CD4-positive, alpha-beta T cell treated with Interleukin-12 subunit alpha and Interleukin-12 subunit beta, for 1 hour (primary cell): ENCODE results near the gene MMP8.

Experiments used
- DNase-seq: peaks from one replicate; pipeline ENCODE4 v3.0.0-alpha.2; 2020

Gene MMP8

DNA sequence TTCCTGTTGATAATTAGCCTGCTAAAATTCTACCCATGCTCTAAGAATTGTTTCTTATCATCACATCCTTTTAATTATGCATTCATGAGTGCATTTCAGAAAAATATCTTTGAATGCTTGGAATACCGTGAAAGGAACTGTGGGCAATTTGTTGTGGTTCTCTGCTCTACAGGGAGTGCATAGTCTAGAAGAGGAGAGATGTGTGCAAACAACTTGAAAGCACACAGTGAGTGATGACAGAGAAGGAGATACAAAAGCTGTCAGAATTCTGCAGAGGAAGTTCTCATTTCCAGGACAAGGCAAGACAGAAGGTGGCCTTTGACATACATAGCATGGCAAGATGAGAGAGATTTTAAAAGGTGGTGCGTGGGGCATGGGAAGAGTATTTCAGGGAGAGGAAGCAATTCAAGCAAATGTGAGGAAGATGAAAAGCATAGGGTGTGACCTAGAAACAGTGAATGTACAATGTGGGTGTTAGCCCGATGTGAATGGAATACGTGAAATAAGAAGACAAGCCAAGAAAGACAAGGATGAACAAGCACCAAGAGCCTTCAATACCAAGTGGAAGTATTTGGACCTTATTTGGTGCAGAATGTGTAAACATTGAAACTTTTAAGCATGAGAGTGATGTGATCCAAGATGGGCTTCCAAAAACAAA, 5.0 kb downstream of the MMP8 start:
- no peak for DNase-seq

DNA sequence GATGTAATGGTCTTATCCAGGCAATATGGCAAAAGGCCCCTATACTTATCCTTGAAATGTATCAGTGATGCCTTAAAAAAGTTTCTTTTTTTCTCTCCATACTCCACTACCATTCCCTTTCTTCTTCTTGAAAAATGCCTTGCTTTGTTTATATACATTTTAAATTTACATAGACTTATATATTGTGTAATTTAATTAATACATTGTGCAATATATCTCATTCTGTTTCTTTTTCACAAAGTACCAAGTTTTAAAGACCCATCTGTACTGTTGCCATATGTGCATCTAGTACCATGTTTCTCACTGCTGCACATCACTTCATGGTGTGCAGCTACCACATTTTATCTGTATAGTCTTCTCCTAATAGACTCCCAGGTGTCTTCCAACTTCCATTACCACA, 7.5 kb downstream of the MMP8 start:
- DNase-seq, result no peak

DNA sequence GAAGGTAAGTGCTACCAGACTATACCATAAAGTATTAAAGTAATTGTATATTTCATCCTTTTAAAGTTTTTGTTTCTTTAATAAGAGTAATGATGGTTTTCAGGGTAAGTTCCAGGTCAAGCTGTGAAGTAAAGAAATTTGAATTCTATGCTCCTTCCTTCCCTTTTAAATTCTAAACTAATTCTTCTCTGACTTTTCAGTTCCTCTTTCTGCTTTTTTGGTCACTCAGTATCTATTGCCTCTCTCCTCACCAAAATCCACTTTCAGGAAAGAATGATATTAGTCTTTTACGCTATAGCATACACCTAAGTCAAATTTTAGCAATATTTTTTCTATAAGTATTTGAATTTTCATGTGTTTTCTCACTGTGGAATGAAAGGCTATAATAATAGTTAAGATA, 8.2 kb downstream of the MMP8 start:
- no peak for DNase-seq

DNA sequence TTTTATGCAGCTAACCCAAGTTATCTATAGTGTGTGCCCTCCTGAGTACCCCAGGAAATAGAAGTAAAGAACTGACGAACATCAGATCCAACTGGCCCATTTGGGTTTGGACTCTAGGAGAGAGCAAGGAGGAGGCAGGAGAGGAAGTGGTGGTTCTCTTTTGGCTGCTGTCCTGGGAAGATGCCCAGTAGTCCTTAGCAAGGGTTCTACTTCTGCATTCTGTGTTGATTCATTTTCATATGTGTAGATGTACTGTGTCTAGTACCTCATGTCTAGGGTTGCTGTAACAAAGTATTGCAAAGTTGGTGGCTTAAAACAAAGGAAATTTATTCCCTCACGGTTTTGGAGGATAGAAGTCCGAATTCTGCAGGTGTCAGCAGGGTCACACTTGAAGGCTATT, 12.6 kb downstream of the MMP8 start:
- no peak for DNase-seq

DNA sequence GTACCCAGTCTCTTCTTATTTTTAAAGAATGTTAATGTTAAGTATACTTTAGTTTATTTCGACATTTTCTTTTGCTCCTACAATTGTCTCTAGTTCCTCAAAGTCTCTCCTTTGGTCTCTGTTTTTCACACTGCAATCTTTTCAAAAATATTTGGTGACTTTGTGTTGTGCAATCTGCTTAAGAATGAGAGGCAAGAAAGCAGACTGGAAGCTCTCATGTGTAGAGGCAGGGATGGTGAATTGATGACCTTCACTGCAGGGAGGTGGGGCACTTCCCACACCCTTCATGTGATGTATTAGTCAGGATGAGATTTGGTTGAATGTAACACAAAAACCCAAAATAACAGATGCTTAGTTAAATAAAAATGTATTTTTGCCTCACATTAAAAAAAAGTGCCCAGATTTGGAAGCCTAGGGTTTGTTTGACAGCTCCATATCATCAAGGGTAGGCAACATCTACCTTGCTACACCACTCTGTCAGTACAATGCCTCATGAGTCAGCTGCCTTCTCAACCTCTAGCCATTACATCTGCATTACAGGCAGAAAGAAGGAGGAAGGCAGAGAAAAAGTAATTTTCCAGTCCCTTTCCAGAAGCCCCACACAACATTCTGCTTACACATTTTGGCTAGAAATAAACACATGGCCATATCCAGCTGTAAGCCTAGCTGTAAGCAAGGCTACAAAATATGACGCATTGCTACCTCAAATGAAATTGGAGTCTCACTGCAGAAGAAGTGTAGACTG, 15.4 kb downstream of the MMP8 start:
- DNase-seq, result no peak

DNA sequence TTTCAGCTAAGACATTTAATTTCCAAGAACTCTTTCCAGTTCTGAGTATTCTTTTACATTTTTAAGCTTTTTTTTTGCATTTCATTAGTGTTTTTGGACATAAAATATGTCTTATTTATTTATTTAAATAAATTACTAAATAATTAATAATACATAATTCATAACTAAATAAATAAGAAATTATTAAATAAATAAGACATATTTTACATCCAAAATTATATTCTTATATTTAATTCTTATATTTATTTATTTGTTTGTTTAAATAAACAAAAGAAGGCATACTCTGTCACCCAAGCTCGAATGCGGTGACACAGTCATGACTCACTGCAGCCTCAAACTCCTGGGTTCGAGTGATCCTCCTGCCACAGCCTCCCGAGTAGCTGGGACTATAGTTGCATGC, 16.1 kb downstream of the MMP8 start:
- no peak for DNase-seq

DNA sequence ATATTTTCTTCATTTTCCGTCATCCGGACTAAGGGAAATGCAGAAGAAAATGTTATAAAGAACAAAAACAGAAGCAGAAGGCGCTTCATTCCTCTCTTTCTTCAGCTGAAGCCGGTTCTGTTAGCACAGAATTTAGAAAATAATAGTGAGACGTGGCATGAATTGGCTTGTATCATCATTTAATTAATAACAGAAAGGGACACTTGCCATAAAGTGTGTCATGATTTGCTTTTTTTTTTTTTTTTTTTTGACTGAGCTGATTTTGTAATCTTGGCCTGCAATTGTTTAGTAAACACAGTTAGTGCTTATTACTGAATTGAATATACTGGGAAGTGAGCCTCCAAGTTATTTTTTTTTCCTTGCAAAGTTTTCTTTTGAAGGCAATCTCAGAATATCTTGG, 19.1 kb downstream of the MMP8 start, which contains the start of gene MMP27:
MMP27 (minus strand) TSS at position 144 of the 400 bp plus-strand sequence; CDS start at position 89, 55 bp downstream.
- DNase-seq, result no peak

DNA sequence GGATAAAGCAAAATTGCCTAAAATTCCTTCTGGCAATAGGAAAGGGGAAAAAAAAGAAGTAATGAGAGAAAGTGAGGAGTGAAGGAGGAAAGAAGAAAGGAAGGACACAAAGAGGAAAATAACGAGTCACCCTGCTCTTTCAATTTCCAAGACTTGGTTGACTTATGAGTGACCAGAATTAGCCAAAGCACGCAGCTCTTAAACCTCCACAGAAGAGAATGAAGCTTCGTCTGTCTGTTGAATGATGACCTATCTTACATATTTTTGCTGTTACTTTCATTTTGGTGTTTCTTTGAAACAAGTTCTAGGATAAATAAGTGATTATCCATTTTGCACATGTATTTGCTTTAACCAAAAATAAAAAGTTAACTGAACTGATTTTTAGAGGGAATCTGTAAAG, 19.9 kb downstream of the MMP8 start:
- no peak for DNase-seq

DNA sequence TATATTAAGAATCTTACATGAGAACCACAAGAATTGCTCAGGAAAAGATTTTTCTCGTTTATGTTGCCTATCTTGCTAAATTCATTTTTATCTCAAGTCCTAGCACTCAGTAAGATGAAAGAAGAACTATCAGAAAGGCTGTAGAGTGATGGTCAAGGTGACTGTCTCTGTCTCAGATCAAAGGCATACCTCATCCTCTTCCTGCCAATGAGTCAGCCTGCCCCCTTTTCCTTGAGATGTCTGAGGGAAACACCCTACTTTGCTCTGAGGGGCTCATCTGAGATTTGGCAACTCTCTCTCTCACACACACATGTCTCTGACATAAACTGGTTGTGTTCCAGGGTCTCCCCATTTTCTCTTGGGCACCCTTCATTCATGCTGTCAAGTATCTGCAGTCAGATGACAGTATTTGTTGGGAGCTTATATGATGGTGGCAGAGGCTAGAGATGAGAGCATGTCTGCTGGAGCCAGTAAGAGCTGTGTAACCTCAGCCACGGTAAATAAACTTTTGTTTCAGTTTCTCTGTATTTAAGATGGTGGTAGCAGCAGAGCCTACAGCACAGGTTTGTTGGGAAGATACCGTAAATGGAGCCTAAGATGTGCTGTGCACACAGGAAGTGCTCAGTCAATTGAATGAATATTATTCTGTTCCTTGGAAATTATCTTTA, 20.8 kb downstream of the MMP8 start:
- DNase-seq, result no peak

DNA sequence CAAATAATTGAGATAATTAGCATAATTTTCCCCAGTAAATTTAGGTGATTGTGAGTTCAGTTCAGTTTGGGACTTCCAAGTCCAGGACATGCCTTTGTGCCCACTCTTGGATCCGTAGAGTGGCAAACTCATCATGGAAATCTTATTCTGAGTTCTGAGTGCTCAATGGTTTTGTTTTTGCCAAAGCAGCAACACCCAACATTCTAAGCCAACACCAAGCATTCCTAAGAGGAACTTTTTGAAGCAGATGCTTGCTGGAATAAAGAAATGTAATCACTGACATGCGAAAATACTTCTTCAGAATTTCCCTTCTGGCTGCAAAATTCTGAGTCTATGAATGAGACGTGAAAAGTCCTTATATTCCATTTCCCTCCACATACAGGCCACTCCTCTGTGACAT, 29.6 kb downstream of the MMP8 start:
- no peak for DNase-seq

DNA sequence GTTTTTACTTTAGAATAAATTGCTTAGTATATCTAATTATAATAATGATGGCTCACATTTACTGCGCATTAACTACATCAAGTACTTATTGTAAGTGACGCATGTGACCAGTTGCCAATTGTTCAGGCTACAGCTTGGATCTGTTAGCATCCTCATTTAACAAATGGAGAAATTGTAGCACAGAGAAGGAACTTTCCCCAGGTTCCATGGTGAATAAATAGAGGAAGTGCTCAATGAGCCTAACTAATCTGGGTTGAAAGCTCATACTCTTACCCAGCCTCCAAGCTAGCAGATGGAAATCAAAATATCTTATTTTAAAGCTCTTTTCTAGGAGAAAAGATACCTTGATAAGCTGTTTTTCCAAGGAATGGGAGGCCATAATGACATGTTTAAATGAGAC, 39.0 kb downstream of the MMP8 start:
- no peak for DNase-seq

DNA sequence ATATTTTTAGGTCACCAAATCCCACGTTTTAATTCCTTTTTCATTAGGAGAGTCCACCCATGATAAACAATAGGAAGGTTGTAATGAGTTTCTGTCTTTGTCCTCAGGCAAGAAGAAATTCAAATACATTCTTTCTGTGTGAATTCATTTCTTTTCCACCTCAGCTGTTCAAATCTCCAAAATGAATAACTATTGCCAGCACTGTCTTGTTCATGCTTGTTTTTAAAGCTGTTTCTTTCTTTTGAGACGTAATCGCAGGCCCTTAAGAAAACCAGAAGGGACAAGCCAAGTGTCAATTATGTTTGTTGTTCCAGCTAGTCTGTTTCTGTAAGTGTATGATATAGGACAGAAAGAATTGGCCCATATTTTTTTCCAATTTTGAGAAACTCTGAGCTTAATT, 39.4 kb downstream of the MMP8 start:
- no peak for DNase-seq

DNA sequence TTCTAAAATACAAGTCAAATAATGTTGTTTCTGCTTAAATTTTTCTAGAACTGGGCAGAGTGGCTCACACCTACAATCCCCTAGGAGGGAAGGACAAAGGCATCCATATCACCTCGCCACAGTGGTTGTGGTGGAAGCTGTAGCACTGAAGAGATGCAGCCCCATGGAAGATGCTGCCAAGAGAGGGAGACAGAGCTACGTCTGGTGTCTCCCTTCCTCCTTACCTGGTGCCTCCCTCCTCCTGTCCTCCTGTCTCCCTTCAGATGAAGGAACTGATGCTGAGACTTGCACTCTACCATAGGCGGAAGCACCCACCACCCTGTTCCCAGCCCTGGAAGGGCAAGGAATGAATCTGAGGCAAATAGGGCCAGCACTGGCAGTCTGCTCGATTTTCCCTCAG, 41.5 kb downstream of the MMP8 start:
- no peak for DNase-seq

DNA sequence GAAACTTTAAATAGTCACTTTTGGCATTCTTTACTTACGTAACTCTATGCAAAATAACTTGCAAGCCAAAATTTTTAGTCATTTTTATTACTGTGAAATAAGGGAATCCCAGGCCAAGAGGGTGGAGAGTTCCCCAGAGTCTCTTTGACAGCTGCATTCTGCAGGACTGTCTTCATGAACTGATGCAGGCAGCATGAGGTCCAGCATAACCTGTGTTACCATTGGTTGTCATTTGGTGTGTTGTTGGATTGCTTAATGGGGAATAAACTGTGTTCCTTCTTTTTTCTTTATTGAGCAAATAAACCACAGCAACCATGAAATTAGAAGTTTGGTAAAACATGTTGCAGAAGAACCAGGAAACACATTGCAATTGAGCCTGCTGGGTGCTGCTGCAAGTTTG, 43.8 kb downstream of the MMP8 start:
- no peak for DNase-seq

DNA sequence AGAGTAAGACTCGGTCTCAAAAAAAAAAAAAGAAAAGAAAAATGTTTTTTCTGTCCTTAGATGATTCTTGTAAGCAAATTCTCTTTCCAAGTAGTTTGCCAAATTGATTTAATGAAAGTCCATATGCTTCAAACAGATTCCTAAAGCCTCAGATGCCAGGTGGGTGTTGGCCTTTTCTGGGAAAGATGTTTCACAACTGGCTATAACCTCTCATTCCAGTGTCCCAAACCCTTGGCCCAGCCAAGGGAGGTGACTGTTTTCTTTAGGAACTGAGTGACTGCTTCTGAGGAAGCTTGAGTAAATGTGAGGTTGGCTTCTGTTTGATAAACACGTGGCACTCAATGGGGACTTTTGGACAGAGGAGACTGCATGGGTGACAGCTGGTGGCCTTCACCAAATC, 46.7 kb downstream of the MMP8 start:
- DNase-seq, result no peak

DNA sequence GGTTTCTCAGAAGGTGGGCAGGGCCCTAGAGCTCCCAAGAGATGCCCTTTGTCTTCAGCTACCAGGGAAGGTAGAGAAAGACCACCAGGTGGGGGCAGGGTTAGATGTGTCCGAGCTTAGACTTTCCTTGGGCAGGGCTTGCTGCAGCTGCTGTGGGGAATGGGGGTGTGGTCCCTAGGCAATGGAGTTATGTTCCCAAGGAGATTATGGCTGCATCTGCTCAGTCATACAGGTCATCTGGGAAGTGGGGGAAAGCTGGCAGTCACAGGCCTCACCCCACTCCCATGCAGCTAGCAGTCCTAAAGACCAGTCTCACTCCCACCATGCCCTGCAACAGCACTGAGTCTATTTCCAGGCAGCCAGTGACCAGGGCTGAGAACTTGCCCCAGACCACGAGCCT, 48.7 kb downstream of the MMP8 start:
- DNase-seq, result no peak

DNA sequence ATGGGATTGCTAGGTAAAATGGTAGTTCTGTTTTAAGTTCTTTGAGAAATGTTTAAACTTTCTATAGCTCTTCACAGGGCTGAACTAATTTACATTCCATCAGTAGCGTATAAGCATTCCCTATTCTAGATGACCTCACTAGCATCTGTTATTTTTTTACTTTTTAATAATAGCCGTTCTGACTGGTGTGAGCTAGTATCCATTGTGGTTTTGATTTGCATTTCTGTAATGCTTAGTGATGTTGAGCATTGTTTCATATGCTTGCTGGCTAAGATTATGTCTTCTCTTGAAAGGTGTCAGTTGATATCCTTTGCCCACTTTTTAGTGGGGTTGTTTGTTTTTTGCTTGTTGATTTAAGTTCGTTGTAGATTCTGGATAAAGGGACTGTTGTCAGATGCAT, 55.1 kb downstream of the MMP8 start:
- DNase-seq, result no peak

DNA sequence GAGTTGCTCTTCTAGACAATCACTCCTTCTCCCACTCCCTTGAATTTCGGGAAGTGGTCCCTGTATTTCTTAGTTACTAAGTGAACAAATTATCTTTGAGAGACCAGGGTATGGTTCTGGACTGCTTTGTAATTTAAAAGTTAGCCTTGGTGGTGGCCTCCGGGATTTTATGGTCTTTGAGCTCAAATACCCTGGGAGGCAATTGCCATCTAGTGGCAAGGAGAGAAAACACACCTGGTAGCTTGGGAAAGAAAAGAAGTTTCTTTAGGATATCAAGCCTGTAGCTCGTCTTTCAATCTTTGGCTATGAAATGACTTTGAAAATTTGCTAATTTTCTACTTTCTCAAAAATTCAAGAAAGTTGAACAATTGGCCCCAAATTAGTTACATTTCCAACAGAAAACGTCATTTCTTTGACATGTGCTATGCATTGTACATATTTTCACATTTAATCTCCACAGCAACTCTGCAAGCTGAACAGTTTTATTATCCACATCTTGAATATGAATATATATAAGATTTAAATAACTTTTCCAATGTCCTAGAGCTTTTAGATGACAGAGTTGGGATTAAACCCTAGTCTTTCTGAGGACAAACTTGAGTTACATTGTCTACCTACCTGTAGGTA, 58.3 kb downstream of the MMP8 start:
- DNase-seq, result peak; percentile 37

DNA sequence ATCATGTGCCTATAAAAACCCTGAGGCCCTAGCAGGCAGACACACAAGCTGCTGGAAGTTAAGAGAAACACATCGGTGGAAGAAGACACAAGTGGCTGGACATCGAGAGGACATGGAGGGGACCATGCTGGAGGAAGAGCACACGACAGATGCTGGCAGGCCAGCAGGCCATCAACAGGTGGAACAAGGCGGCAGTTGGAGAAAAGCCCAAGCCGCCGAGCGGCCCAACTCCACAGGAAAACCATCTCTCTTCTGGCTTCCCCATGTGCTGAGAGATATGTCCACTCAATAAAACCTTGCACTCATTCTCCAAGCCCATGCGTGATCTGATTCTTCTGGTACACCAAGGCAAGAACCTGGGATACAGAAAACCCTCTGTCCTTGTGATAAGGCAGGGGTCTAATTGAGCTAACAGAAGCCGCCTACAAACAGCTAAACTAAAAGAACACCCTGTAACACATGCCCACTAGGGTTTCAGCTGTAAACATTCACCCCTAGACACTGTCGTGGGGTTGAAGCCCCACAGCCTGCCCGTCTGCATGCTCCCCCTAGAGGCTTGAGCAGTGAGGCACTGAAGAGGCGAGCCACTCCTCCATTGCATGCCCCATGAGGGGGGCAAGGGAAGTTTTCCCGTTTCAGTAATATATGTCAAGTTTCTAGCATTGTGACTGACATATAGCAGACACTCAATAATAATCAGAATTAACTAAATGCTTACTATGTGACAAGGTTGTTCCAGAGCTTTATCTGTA, 60.6 kb downstream of the MMP8 start:
- DNase-seq, result peak; percentile 5

DNA sequence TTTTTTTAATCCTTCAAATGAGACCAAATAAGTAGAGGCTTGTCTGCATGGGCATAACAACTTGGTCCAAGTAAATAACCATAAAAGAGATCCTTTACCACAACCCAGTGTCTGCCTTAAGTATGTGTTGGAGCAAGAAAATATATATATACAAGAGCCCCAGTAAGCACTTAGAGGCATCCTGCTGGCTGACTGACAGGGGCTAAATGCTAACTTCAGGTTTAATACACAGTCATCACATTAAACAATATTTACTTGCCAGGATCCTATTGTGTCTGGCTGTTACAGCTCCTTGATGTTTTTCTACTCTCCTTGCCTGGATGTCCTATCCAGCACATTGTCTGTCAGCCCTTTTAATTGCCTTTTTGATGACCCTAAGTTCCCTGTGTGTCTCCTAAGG, 62.1 kb downstream of the MMP8 start:
- no peak for DNase-seq
